ENCODE measurements around the gene KCNMB1.

KCNMB1 gene

DNA sequence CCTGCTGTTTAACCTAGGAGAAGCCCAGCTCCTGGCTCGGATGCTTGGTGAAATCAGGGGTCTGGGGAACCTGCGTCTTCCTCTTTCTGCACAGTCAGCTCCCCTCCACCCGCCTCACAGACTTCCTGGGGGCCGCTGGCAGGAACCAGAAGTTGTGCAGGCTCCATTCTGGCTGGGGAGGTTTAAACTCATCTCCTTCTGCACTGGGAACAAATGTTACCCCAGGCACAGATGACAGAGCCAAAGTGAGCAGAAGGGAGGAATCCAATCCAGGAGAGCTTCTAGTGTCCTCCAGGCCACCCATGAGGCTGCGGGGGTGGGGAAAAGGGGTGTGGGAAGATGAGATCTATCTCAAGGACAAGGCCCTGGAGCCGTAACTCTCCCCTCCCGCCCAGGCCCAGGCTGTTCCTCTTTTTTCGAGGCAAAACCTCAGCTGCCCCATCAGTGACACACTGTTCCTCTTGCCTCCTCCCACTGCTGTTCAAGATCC is 31.2 kb downstream of the KCNMB1 start:
- no peaks in the 10 kb centered on the region for H3K9me2 ChIP-seq (replicated peaks; ENCODE audit: control insufficient read depth, low read length)
- H3K27me3 ChIP-seq (ENCODE audit: control insufficient read depth, low read length), result no peaks in the 10 kb centered on the region
- no peaks in the 10 kb centered on the region for H3K36me3 ChIP-seq (ENCODE audit: control insufficient read depth, low read length)
- no peaks in the 10 kb centered on the region for H3K9me3 ChIP-seq (ENCODE audit: control insufficient read depth, insufficient read depth, low read length)
- no peaks in the 10 kb centered on the region for H3K79me2 ChIP-seq (ENCODE audit: control insufficient read depth, low read length)
- no peaks in the 10 kb centered on the region for H3F3A ChIP-seq (ENCODE audit: control insufficient read depth, insufficient read depth)
- no peak for TF ChIP-seq EZH2phosphoT487 (IDR thresholded peaks at IDR 0.05; ENCODE audit: borderline replicate concordance, low read length)
- TF ChIP-seq, protein P1, sequence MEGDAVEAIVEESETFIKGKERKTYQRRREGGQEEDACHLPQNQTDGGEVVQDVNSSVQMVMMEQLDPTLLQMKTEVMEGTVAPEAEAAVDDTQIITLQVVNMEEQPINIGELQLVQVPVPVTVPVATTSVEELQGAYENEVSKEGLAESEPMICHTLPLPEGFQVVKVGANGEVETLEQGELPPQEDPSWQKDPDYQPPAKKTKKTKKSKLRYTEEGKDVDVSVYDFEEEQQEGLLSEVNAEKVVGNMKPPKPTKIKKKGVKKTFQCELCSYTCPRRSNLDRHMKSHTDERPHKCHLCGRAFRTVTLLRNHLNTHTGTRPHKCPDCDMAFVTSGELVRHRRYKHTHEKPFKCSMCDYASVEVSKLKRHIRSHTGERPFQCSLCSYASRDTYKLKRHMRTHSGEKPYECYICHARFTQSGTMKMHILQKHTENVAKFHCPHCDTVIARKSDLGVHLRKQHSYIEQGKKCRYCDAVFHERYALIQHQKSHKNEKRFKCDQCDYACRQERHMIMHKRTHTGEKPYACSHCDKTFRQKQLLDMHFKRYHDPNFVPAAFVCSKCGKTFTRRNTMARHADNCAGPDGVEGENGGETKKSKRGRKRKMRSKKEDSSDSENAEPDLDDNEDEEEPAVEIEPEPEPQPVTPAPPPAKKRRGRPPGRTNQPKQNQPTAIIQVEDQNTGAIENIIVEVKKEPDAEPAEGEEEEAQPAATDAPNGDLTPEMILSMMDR (IDR thresholded peaks at IDR 0.05; ENCODE audit: low read depth, low read length, poor library complexity, severe bottlenecking), result no peak
- H3K27ac ChIP-seq (ENCODE audit: low read depth, low read length), result no peak overlapping the region
- no peak overlapping the region for H3K4me2 ChIP-seq (ENCODE audit: low read length)
- H3K4me1 ChIP-seq (ENCODE audit: control insufficient read depth, low read length), result no peaks in the 10 kb centered on the region
- H4K20me1 ChIP-seq (ENCODE audit: control insufficient read depth, insufficient read depth, low read depth, low read length), result no peaks in the 10 kb centered on the region
- no peak overlapping the region for H3K4me3 ChIP-seq (ENCODE audit: low read length)

DNA sequence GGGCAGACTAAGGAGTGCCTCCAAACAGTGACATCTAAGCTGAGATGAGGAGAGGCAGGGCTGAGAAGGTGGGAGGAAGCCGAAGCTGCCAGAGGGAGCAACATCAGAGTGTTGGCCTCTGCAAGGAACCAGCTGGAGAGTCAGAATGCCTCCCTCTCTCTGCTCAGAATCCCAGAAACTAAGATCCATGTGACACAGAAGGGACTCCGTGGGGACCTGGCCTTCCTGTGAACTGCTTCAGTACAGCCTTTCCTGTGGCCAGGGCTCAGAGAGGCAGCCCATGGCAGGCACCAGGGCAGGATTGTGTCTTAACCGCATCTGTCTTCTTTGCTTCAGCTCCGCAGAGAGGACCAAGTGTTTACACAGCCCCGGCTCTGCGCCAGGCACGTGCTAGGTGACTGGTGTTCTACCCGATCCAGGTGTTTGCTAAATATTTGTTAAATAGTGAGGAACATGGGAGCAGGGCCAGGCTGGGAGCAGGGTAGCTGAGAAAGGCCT is 33.5 kb downstream of the KCNMB1 start:
- Histone ChIP-seq H3K36me3 (ENCODE audit: control insufficient read depth, low read length) (no peaks in the 10 kb centered on the region), H4K20me1 (ENCODE audit: control insufficient read depth, insufficient read depth, low read depth, low read length) (no peaks in the 10 kb centered on the region), H3K4me1 (ENCODE audit: control insufficient read depth, low read length) (no peaks in the 10 kb centered on the region), H3F3A (ENCODE audit: control insufficient read depth, insufficient read depth) (no peaks in the 10 kb centered on the region), H3K9me3 (ENCODE audit: control insufficient read depth, insufficient read depth, low read length) (no peaks in the 10 kb centered on the region), H3K27ac (ENCODE audit: low read depth, low read length) (no peak overlapping the region), H3K27me3 (ENCODE audit: control insufficient read depth, low read length) (peaks cover 17% of the 10 kb centered on the region; the same call in 1 of the 2 replicates), H3K79me2 (ENCODE audit: control insufficient read depth, low read length) (no peaks in the 10 kb centered on the region), H3K4me3 (ENCODE audit: low read length) (no peak overlapping the region), H3K4me2 (ENCODE audit: low read length) (no peak overlapping the region), H3K9me2 (replicated peaks; ENCODE audit: control insufficient read depth, low read length) (no peaks in the 10 kb centered on the region)
- TF ChIP-seq, protein P1 (IDR thresholded peaks at IDR 0.05; ENCODE audit: low read depth, low read length, poor library complexity, severe bottlenecking), result no peak
- no peak for TF ChIP-seq EZH2phosphoT487 (IDR thresholded peaks at IDR 0.05; ENCODE audit: borderline replicate concordance, low read length)

DNA sequence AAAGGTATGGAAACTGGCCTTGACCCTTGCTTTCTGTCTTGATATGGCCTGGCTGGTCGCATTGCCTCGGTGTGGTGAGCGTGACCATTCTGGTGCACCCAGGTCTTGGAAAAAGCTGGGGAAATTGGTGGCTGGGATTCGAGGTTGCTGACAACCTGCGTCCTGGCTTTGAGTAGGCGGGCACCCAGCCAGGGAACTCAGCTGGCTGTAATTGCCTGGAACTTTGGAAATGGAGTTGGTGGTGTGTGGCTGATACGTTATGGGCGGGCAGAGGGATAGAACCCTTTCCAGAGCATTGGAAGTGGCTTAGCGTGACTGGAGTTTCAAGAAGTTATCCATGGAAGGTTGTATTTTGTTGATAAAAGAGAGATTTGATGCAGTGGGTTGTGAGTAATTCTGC is 35.2 kb downstream of the KCNMB1 start:
- no peaks in the 10 kb centered on the region for H3K36me3 ChIP-seq (ENCODE audit: control insufficient read depth, low read length)
- H3K4me1 ChIP-seq (ENCODE audit: control insufficient read depth, low read length), result no peaks in the 10 kb centered on the region
- no peak overlapping the region for H3K27ac ChIP-seq (ENCODE audit: low read depth, low read length)
- no peak for TF ChIP-seq EZH2phosphoT487 (IDR thresholded peaks at IDR 0.05; ENCODE audit: borderline replicate concordance, low read length)
- TF ChIP-seq, protein P1 (IDR thresholded peaks at IDR 0.05; ENCODE audit: low read depth, low read length, poor library complexity, severe bottlenecking), result no peak
- no peaks in the 10 kb centered on the region for H3K79me2 ChIP-seq (ENCODE audit: control insufficient read depth, low read length)
- peaks cover 24% of the 10 kb centered on the region for H3K27me3 ChIP-seq (ENCODE audit: control insufficient read depth, low read length)
- H3K4me2 ChIP-seq (ENCODE audit: low read length), result no peak overlapping the region
- no peak overlapping the region for H3K4me3 ChIP-seq (ENCODE audit: low read length)
- H3F3A ChIP-seq (ENCODE audit: control insufficient read depth, insufficient read depth), result no peaks in the 10 kb centered on the region
- no peaks in the 10 kb centered on the region for H3K9me3 ChIP-seq (ENCODE audit: control insufficient read depth, insufficient read depth, low read length)
- no peaks in the 10 kb centered on the region for H3K9me2 ChIP-seq (replicated peaks; ENCODE audit: control insufficient read depth, low read length)
- no peaks in the 10 kb centered on the region for H4K20me1 ChIP-seq (ENCODE audit: control insufficient read depth, insufficient read depth, low read depth, low read length)
